WTC11 (cell line): ENCODE measurements around the gene ARL15. TPM values are rescaled to one million over a fixed set of nuclear protein-coding genes. Genes with fewer than 3 reads are reported as not detected.

Experiments
- ATAC-seq: fragments of 200-7000 bp; cut with Tn5 transposase; 2 replicates; pipeline ENCODE4 v1.10.0; 2021; ENCODE audit warnings: mild to moderate bottlenecking, moderate library complexity
- CTCF ChIA-PET: fragments of 300-600 bp; sonication (Branson Sonifier 250); formaldehyde crosslinking; loops from one replicate; lab custom pipeline; 2021; ENCODE audit warnings: antibody characterized with exemption; lab: Charles Lee
- POLR2A ChIA-PET: fragments of 350-600 bp; sonication (Branson Sonifier 250); formaldehyde crosslinking; loops from one replicate; lab custom pipeline; 2021; ENCODE audit warnings: antibody characterized with exemption; lab: Charles Lee
- DNase-seq: peaks from one replicate; pipeline ENCODE4 v3.0.0; 2021; ENCODE audit warnings: low spot score
- H3K27ac Mint-ChIP-seq: 2 replicates; pipeline ENCODE4 v1.8.0; 2021; ENCODE audit warnings: mixed read lengths
- H3K27me3 Mint-ChIP-seq: 2 replicates; pipeline ENCODE4 v1.8.0; 2021; ENCODE audit warnings: low read depth, mild to moderate bottlenecking, moderate library complexity, mixed read lengths
- H3K36me3 Mint-ChIP-seq: 2 replicates; pipeline ENCODE4 v1.8.0; 2021; ENCODE audit warnings: mixed read lengths
- H3K4me1 Mint-ChIP-seq: 2 replicates; pipeline ENCODE4 v1.8.0; 2022; ENCODE audit warnings: mixed read lengths
- H3K4me3 Mint-ChIP-seq: 2 replicates; pipeline ENCODE4 v1.8.0; 2021; ENCODE audit warnings: mild to moderate bottlenecking, moderate library complexity, mixed read lengths
- H3K9me3 Mint-ChIP-seq: 2 replicates; pipeline ENCODE4 v1.8.0; 2021; ENCODE audit warnings: mixed read lengths
- ATF2 ChIP-seq: sonication (generic); formaldehyde crosslinking; IDR thresholded peaks from 2 replicates; pipeline ENCODE4 v1.8.1; 2022; ENCODE audit warnings: low read depth, missing genetic modification reagents, borderline replicate concordance
- CBFB ChIP-seq: sonication (generic); formaldehyde crosslinking; IDR thresholded peaks from 2 replicates; pipeline ENCODE4 v1.8.1; 2022; ENCODE audit warnings: mild to moderate bottlenecking, low read depth, missing genetic modification reagents
- CDX4 ChIP-seq: fragments of 250-450 bp; sonication (Bioruptor Pico); IDR thresholded peaks from 2 replicates; pipeline ENCODE4 v1.9.0; 2021; ENCODE audit warnings: moderate library complexity, mild to moderate bottlenecking, inconsistent platforms, borderline replicate concordance
- CTCF ChIP-seq: fragments of 200-600 bp; IDR thresholded peaks from 2 replicates; pipeline ENCODE4 v1.8.0; 2022; ENCODE audit warnings: antibody characterized with exemption
- EMX1 ChIP-seq: fragments of 250-450 bp; sonication (Bioruptor Pico); IDR thresholded peaks from 2 replicates; pipeline ENCODE4 v1.8.0; 2021; ENCODE audit warnings: mild to moderate bottlenecking
- ESRRA ChIP-seq: sonication (generic); formaldehyde crosslinking; IDR thresholded peaks from 2 replicates; pipeline ENCODE4 v1.8.1; 2022; ENCODE audit warnings: mild to moderate bottlenecking, missing genetic modification reagents, borderline replicate concordance
- ETV6 ChIP-seq: sonication (generic); formaldehyde crosslinking; IDR thresholded peaks from 2 replicates; pipeline ENCODE4 v1.8.1; 2022; ENCODE audit warnings: mild to moderate bottlenecking, missing genetic modification reagents
- FOXJ3 ChIP-seq: sonication (generic); formaldehyde crosslinking; IDR thresholded peaks from 2 replicates; pipeline ENCODE4 v1.9.0; 2021; ENCODE audit warnings: missing genetic modification reagents, mild to moderate bottlenecking, borderline replicate concordance
- FOXP4 ChIP-seq: sonication (generic); formaldehyde crosslinking; IDR thresholded peaks from 2 replicates; pipeline ENCODE4 v1.8.0; 2022; ENCODE audit warnings: mild to moderate bottlenecking, missing genetic modification reagents
- IRF2 ChIP-seq: sonication (generic); formaldehyde crosslinking; IDR thresholded peaks from 2 replicates; pipeline ENCODE4 v1.8.0; 2022; ENCODE audit warnings: low read depth, missing genetic modification reagents, borderline replicate concordance
- KAT7 ChIP-seq: sonication (generic); formaldehyde crosslinking; IDR thresholded peaks from 2 replicates; pipeline ENCODE4 v1.8.1; 2023; ENCODE audit warnings: missing genetic modification reagents, mild to moderate bottlenecking, borderline replicate concordance
- NR3C1 ChIP-seq: sonication (generic); formaldehyde crosslinking; conservative IDR thresholded peaks from 2 replicates; pipeline ENCODE4 v1.8.1; 2023; ENCODE audit warnings: low read depth, mild to moderate bottlenecking, missing genetic modification reagents
- RORB ChIP-seq: fragments of 250-450 bp; sonication (Bioruptor Pico); IDR thresholded peaks from 2 replicates; pipeline ENCODE4 v1.9.0; 2021; ENCODE audit warnings: mild to moderate bottlenecking
- SMAD4 ChIP-seq: sonication (generic); formaldehyde crosslinking; IDR thresholded peaks from 2 replicates; pipeline ENCODE4 v1.8.0; 2022; ENCODE audit warnings: mild to moderate bottlenecking, missing genetic modification reagents
- USF2 ChIP-seq: sonication (generic); formaldehyde crosslinking; IDR thresholded peaks from 2 replicates; pipeline ENCODE4 v1.8.1; 2023; ENCODE audit warnings: mild to moderate bottlenecking, missing genetic modification reagents, moderate library complexity
- ZNF396 ChIP-seq: fragments of 250-450 bp; sonication (Bioruptor Pico); IDR thresholded peaks from 2 replicates; pipeline ENCODE4 v1.8.0; 2021; ENCODE audit warnings: mild to moderate bottlenecking, moderate library complexity, borderline replicate concordance
- ZNF423 ChIP-seq: fragments of 250-450 bp; sonication (Bioruptor Pico); IDR thresholded peaks from 2 replicates; pipeline ENCODE4 v2.1.2; 2022; ENCODE audit warnings: mild to moderate bottlenecking, moderate library complexity
- ZNF532 ChIP-seq: fragments of 250-450 bp; sonication (Bioruptor Pico); IDR thresholded peaks from 2 replicates; pipeline ENCODE4 v1.9.0; 2021; ENCODE audit warnings: mild to moderate bottlenecking, borderline replicate concordance
- ZNF671 ChIP-seq: fragments of 250-450 bp; sonication (Bioruptor Pico); IDR thresholded peaks from 2 replicates; pipeline ENCODE4 v1.8.0; 2021; ENCODE audit warnings: mild to moderate bottlenecking
- total RNA-seq: library from RNA; stranded (reverse); gene quantifications from 3 replicates; pipeline ENCODE4 v1.2.3, GENCODE V29; 2021

The ARL15 gene
- total RNA-seq, 1 experiment from 2014 or later, result 20.1 TPM

- no peak for TF ChIP-seq ATF2 (CRISPR knock-in tag)
- TF ChIP-seq CBFB (CRISPR knock-in tag), result no peak
Observed at GRCh38 chr5:54103871-54104270, 206.5 kb downstream of the ARL15 start (continued).

- peaks cover 30% of the 10 kb centered on the region for H3K4me1 Mint-ChIP-seq
- POLR2A ChIA-PET, result no interaction called here
- DNase-seq, result no peak
- H3K27ac Mint-ChIP-seq, result peak overlapping the region; percentile 78; the same call in 1 of the 2 replicates
- TF ChIP-seq CTCF, result no peak
- no peak for TF ChIP-seq ZNF671 (CRISPR knock-in tag)
- no peak for TF ChIP-seq FOXP4
- TF ChIP-seq ESRRA (CRISPR knock-in tag), result no peak
- TF ChIP-seq FOXJ3 (CRISPR knock-in tag), result no peak
- TF ChIP-seq ATF2 (CRISPR knock-in tag), result no peak
- TF ChIP-seq EMX1 (CRISPR knock-in tag), result no peak
- TF ChIP-seq KAT7 (CRISPR knock-in tag), result no peak
- TF ChIP-seq IRF2 (CRISPR knock-in tag), result no peak
- TF ChIP-seq SMAD4 (CRISPR knock-in tag), result no peak
- no peak for TF ChIP-seq ZNF396
- no peak for TF ChIP-seq USF2 (CRISPR knock-in tag)
- no peak for TF ChIP-seq CDX4 (CRISPR knock-in tag)
- TF ChIP-seq ZNF532 (CRISPR knock-in tag), result no peak
- TF ChIP-seq NR3C1, result no peak
- no peak for TF ChIP-seq ZNF423 (CRISPR knock-in tag)
- no peak for TF ChIP-seq ETV6 (CRISPR knock-in tag)
- TF ChIP-seq RORB (CRISPR knock-in tag), result no peak
- no peak overlapping the region for H3K4me3 Mint-ChIP-seq
- no peaks in the 10 kb centered on the region for H3K9me3 Mint-ChIP-seq
- no peaks in the 10 kb centered on the region for H3K27me3 Mint-ChIP-seq
- ATAC-seq, result peak; percentile 41; the same call in 1 of the 2 replicates
- no peaks in the 10 kb centered on the region for H3K36me3 Mint-ChIP-seq
- CTCF ChIA-PET, result no interaction called here
Observed at GRCh38 chr5:54098267-54098666, 212.1 kb downstream of the ARL15 start.
